ENCODE results near the gene LRRC8E. TPM values are rescaled to one million over a fixed set of nuclear protein-coding genes. Genes with fewer than 3 reads are reported as not detected.

Gene LRRC8E
- total and polyA plus RNA-seq, 2 of the 8 experiments (the other 6 are each of a cell fraction or from before 2014, with no cell fraction given), result 2.7 to 2.9 TPM

- TF ChIP-seq CHD7 (IDR thresholded peaks at IDR 0.05; ENCODE audit: insufficient replicate concordance, low read length), result no peak
- TF ChIP-seq SUZ12 (IDR thresholded peaks at IDR 0.05; ENCODE audit: low read length), result no peak
- TF ChIP-seq CEBPB (IDR thresholded peaks at IDR 0.05; ENCODE audit: low read depth, low read length), result no peak
- TF ChIP-seq RBBP5 (IDR thresholded peaks at IDR 0.05; ENCODE audit: borderline replicate concordance, low read depth, low read length), result no peak
- no peak for TF ChIP-seq EP300 (IDR thresholded peaks at IDR 0.05; ENCODE audit: borderline replicate concordance in 1 of 2, low read depth in 2 of 2, low read length in 2 of 2)
- peak; percentile 14 for TF ChIP-seq NANOG (IDR thresholded peaks at IDR 0.05; ENCODE audit: insufficient read depth, low read depth, low read length, poor library complexity, severe bottlenecking)
- no peak for TF ChIP-seq SP2 (IDR thresholded peaks at IDR 0.05; ENCODE audit: low read length)
- no peak for TF ChIP-seq SP1 (IDR thresholded peaks at IDR 0.05; ENCODE audit: low read depth, low read length)
- TF ChIP-seq FOSL1 (IDR thresholded peaks at IDR 0.05; ENCODE audit: insufficient read depth, low read depth, low read length), result no peak
- no peak for TF ChIP-seq GABPA (IDR thresholded peaks at IDR 0.05; ENCODE audit: borderline replicate concordance, insufficient read depth, low read length)
Observed at GRCh38 chr19:7925171-7925851, 37.0 kb downstream of the LRRC8E start (continued).

Data from H1 (cell line).